Measurements from ENCODE around the gene PRSS38. TPM values are rescaled to one million over a fixed set of nuclear protein-coding genes. Genes with fewer than 3 reads are reported as not detected.

The PRSS38 gene
- polyA plus RNA-seq, 1 donor (not counting 4 experiments of a cell fraction or from before 2014, with no cell fraction given) = not detected

GRCh38 chr1:227816750-227817446 lies 1.4 kb downstream of the PRSS38 start:
- Histone ChIP-seq H3K9ac (ENCODE audit: control insufficient read depth, extremely low read depth, insufficient read depth, low read length) (no peak overlapping the region), H3K27ac (ENCODE audit: control insufficient read depth, insufficient read depth, low read length) (no peak overlapping the region), H3K27me3 (ENCODE audit: control insufficient read depth, extremely low read depth, insufficient read depth, low read length) (no peaks in the 10 kb centered on the region), H3K4me2 (ENCODE audit: control insufficient read depth, extremely low read depth, insufficient read depth, low read depth, low read length) (no peak overlapping the region), H3K36me3 (ENCODE audit: control insufficient read depth in 2 of 2, extremely low read depth in 1 of 2, insufficient read depth in 2 of 2, low read length in 2 of 2) (no peaks in the 10 kb centered on the region), H3K9me3 (ENCODE audit: control insufficient read depth, low read depth, low read length) (peaks cover 6% of the 10 kb centered on the region), H3K9me1 (ENCODE audit: control insufficient read depth, extremely low read depth, insufficient read depth, low read length) (no peaks in the 10 kb centered on the region), H4K20me1 (ENCODE audit: control insufficient read depth, extremely low read depth, insufficient read depth, low read length) (no peaks in the 10 kb centered on the region), H2AFZ (ENCODE audit: control insufficient read depth, low read length) (no peak overlapping the region), H3K4me1 (ENCODE audit: control insufficient read depth, extremely low read depth, insufficient read depth, low read length) (no peaks in the 10 kb centered on the region), H3K79me2 (ENCODE audit: control insufficient read depth, insufficient read depth, low read length) (no peaks in the 10 kb centered on the region), H3K4me3 (ENCODE audit: control insufficient read depth in 2 of 3, extremely low read depth in 1 of 3, insufficient read depth in 2 of 3, low read depth in 1 of 3, low read length in 3 of 3) (no peak overlapping the region)
- FAIRE-seq (no peak), DNase-seq (ENCODE audit: low read depth, low spot score) (no peak)
- TF ChIP-seq CTCF (optimal IDR thresholded peaks at IDR 0.05 in 1 of 3, IDR thresholded peaks at IDR 0.05 in 1 of 3, conservative IDR thresholded peaks at IDR 0.05 in 1 of 3; ENCODE audit: extremely low read depth in 1 of 3, insufficient read depth in 2 of 3, low read length in 3 of 3) (no peak), EZH2 (IDR thresholded peaks at IDR 0.05; ENCODE audit: low read length) (no peak)
- dilution Hi-C loops (cut with MboI; ENCODE audit: extremely low pct_ligation_motif_present, low sequenced_read_pairs) = no loop called here

- Histone ChIP-seq H3K9me3 (ENCODE audit: control insufficient read depth, low read depth, low read length) (peaks cover 2% of the 10 kb centered on the region), H3K27ac (ENCODE audit: control insufficient read depth, insufficient read depth, low read length) (no peak overlapping the region), H3K9me1 (ENCODE audit: control insufficient read depth, extremely low read depth, insufficient read depth, low read length) (no peaks in the 10 kb centered on the region), H3K36me3 (ENCODE audit: control insufficient read depth in 2 of 2, extremely low read depth in 1 of 2, insufficient read depth in 2 of 2, low read length in 2 of 2) (no peaks in the 10 kb centered on the region), H3K79me2 (ENCODE audit: control insufficient read depth, insufficient read depth, low read length) (no peaks in the 10 kb centered on the region), H3K27me3 (ENCODE audit: control insufficient read depth, extremely low read depth, insufficient read depth, low read length) (no peaks in the 10 kb centered on the region), H3K9ac (ENCODE audit: control insufficient read depth, extremely low read depth, insufficient read depth, low read length) (no peak overlapping the region), H3K4me2 (ENCODE audit: control insufficient read depth, extremely low read depth, insufficient read depth, low read depth, low read length) (no peak overlapping the region), H3K4me1 (ENCODE audit: control insufficient read depth, extremely low read depth, insufficient read depth, low read length) (no peaks in the 10 kb centered on the region), H4K20me1 (ENCODE audit: control insufficient read depth, extremely low read depth, insufficient read depth, low read length) (no peaks in the 10 kb centered on the region), H2AFZ (ENCODE audit: control insufficient read depth, low read length) (no peak overlapping the region), H3K4me3 (ENCODE audit: control insufficient read depth in 2 of 3, extremely low read depth in 1 of 3, insufficient read depth in 2 of 3, low read depth in 1 of 3, low read length in 3 of 3) (no peak overlapping the region)
- FAIRE-seq (no peak), DNase-seq (ENCODE audit: low read depth, low spot score) (no peak)
- no peak for TF ChIP-seq EZH2 (IDR thresholded peaks at IDR 0.05; ENCODE audit: low read length)
- TF ChIP-seq CTCF (optimal IDR thresholded peaks at IDR 0.05 in 1 of 3, IDR thresholded peaks at IDR 0.05 in 1 of 3, conservative IDR thresholded peaks at IDR 0.05 in 1 of 3; ENCODE audit: extremely low read depth in 1 of 3, insufficient read depth in 2 of 3, low read length in 3 of 3) = no peak
- dilution Hi-C loops (cut with MboI; ENCODE audit: extremely low pct_ligation_motif_present, low sequenced_read_pairs) = no loop called here
These were observed 8.1 kb downstream of the PRSS38 start for GRCh38 chr1:227823537-227823936.
